Measurements from ENCODE around the gene DTNB.
A peak's percentile ranks its signal among the peaks of the same experiment; 100 is the strongest.

DTNB gene

DNA sequence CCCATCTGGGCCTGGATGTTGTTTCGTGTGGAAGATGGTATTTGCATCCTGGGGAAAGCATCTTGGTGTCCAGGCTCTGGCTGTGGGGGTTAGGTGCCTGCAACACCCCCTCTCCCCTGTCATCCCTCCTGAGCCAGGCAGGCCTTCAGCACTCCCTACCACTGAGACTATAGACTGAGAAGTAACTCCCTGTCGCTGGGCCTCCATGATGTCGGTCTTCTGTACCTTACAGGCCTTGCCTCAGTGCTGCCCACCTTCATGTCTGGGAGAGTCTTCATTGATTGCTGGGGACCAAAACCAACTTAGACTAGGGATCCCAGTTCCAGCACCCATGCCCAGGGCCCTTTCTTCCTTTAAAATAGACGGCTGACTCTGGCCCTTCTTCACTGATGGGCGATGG lies 298.6 kb downstream of the DTNB start:
- H3K27me3 ChIP-seq (ENCODE audit: insufficient read depth, low read depth, severe bottlenecking): no peaks in the 10 kb centered on the region
- no peaks in the 10 kb centered on the region for H3K36me3 ChIP-seq
- H3K9me3 ChIP-seq (ENCODE audit: severe bottlenecking): no peaks in the 10 kb centered on the region
- peak; percentile 6 for DNase-seq
- no peak overlapping the region for H3K4me3 ChIP-seq (ENCODE audit: low read depth, low read length)
- H3K27ac ChIP-seq: no peak overlapping the region
- TF ChIP-seq, protein P1, sequence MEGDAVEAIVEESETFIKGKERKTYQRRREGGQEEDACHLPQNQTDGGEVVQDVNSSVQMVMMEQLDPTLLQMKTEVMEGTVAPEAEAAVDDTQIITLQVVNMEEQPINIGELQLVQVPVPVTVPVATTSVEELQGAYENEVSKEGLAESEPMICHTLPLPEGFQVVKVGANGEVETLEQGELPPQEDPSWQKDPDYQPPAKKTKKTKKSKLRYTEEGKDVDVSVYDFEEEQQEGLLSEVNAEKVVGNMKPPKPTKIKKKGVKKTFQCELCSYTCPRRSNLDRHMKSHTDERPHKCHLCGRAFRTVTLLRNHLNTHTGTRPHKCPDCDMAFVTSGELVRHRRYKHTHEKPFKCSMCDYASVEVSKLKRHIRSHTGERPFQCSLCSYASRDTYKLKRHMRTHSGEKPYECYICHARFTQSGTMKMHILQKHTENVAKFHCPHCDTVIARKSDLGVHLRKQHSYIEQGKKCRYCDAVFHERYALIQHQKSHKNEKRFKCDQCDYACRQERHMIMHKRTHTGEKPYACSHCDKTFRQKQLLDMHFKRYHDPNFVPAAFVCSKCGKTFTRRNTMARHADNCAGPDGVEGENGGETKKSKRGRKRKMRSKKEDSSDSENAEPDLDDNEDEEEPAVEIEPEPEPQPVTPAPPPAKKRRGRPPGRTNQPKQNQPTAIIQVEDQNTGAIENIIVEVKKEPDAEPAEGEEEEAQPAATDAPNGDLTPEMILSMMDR (IDR thresholded peaks at IDR 0.05; ENCODE audit: low read depth, low read length): no peak

- DNase-seq: peak; percentile 2
- no peak overlapping the region for H3K27ac ChIP-seq
Observed at GRCh38 chr2:25374411-25374810, 299.0 kb downstream of the DTNB start.

DNA sequence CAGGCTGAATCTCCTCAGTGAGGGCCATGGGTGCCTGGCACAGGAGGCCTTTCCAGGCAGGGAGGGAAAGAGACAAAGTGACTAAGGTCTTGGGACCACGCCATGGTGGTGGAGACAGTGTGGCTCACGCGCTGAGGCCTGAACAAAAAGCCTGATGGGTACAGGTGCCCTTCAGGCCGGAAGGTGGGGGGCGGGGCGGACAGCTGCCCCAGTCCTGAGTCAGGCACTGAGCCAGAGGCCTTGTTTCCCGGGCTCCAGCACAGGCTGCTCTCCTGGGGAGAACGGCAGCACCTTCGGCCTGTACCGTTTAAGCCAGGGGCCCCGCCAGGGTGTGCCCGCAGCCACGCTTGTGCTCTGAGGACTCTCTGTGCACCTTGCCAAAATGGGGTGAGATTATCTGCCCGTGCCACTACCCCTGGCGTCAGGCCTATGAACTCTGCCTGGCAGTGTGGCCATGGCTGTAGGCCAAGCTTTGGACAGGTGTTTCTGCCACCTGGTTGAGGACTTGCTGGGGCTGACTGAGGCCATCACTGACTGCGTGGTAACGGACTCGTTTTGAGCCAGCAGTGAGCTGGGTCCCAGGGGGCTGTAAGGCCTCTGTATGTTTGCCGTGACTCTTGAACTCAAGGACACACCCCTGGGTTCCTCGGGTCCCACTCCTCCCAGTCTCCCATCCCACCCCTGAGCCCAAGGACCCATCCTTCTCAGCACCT lies 300.0 kb downstream of the DTNB start:
- no peaks in the 10 kb centered on the region for H3K36me3 ChIP-seq

More at GRCh38 chr2:25374411-25374810, 299.0 kb downstream of the DTNB start:
- no peaks in the 10 kb centered on the region for H3K27me3 ChIP-seq (ENCODE audit: insufficient read depth, low read depth, severe bottlenecking)
- H3K9me3 ChIP-seq (ENCODE audit: severe bottlenecking): no peaks in the 10 kb centered on the region
- no peaks in the 10 kb centered on the region for H3K36me3 ChIP-seq
- TF ChIP-seq, protein P1 (IDR thresholded peaks at IDR 0.05; ENCODE audit: low read depth, low read length): no peak
- no peak overlapping the region for H3K4me3 ChIP-seq (ENCODE audit: low read depth, low read length)

DNA sequence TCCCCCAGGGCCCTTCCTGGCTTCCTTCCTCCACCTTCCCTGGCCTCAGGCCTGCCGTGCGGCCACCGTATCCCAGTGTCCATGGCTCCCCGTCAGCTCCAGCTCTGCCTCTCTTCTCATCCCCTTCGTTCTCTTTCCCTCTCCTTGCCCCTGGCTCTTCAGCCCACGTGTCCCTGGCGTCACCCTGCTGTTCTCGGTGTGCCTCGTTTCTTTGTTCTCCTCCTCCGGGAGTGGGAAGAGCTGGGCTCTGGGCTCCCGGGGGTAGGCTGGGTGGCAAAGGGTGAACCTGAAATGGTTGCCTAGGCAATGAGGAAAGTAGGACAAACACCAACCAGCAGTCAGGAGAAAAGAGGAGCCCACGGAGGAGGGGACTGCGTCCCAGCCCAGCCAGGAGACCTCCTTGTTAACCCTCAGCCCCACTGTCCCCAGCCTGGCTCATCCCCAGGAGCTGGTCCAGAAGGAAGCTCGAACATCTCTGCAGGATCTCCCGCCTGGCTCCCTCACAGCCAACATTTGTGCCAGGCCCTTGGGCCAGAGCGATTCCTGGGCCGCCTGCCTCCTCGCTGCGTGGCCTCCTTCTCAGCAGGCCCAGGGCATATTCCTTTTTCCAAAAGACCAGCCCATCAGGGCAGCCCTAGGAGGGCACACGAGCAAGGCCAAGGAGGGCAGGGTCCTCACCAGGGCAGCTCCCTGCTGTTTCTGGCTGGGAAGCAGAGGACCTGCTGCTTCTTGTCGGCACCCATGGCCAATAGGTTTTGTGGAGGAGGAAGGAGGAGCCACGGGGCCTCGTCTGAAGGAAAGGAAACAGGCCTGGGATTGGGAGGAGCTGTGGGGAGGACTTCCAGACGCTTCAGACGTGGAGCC lies 300.7 kb downstream of the DTNB start:
- TF ChIP-seq, protein P1 (IDR thresholded peaks at IDR 0.05; ENCODE audit: low read depth, low read length): no peak
- DNase-seq: peak; percentile 9
- H3K36me3 ChIP-seq: no peaks in the 10 kb centered on the region
- H3K27me3 ChIP-seq (ENCODE audit: insufficient read depth, low read depth, severe bottlenecking): no peaks in the 10 kb centered on the region
- H3K4me3 ChIP-seq (ENCODE audit: low read depth, low read length): no peak overlapping the region
- no peak overlapping the region for H3K27ac ChIP-seq
- H3K9me3 ChIP-seq (ENCODE audit: severe bottlenecking): no peaks in the 10 kb centered on the region

More for the DNA sequence above, 300.0 kb downstream of the DTNB start:
- Histone ChIP-seq H3K9me3 (ENCODE audit: severe bottlenecking) (no peaks in the 10 kb centered on the region), H3K27me3 (ENCODE audit: insufficient read depth, low read depth, severe bottlenecking) (no peaks in the 10 kb centered on the region), H3K27ac (no peak overlapping the region), H3K4me3 (ENCODE audit: low read depth, low read length) (no peak overlapping the region)
- peak; percentile 12 for DNase-seq
- TF ChIP-seq, protein P1 (IDR thresholded peaks at IDR 0.05; ENCODE audit: low read depth, low read length): no peak

DNA sequence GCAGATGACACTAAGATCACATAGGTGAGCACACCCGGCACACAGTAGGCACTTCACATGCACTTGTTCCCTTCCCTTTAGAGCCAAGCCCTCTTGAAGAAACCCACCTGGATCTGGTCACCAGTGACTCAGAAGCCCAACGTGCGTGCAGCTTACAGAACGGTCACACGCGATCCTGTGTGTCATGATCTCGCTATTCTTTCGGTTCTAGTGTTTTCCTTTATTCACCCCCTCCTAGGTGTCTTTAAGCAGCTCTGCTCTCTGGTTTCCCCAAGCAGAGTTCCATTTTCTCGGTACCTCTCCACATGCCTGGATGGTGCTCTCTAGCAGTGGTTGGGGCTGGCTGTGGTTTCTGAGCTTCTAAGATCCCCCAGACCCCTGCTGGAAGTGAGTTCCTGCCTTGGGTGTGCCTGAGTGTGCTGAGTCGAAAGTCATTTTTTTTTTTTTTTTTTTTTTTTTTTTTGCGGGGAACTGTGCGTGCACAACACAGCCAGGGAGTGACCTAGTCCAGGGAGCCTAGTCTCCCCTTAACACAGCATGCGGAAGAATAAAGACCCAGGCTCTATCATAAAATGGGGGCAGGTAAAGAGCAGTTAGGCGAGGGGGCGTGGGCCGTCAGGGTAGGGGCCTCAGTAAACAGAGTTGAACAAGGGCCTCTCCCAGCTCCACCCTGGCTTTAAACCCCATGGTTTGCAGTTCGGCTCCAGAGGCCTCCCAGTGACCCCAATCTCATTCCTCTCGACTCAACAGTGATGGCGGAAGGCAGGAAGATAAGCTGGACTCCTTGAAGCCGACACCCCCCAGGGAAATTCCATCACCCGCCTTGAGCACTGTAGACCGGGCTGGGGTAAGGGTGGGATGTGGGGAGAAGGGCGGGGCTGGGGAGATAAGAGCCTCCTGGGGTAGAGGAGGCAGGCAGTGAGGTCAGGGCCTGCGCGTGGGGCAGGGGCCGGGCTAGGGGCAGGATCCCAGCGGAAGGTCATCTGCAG lies 301.8 kb downstream of the DTNB start:
- Histone ChIP-seq H3K27ac (no peak overlapping the region), H3K4me3 (ENCODE audit: low read depth, low read length) (no peak overlapping the region), H3K27me3 (ENCODE audit: insufficient read depth, low read depth, severe bottlenecking) (no peaks in the 10 kb centered on the region), H3K9me3 (ENCODE audit: severe bottlenecking) (no peaks in the 10 kb centered on the region), H3K36me3 (no peaks in the 10 kb centered on the region)
- peak; percentile 6 for DNase-seq
- TF ChIP-seq, protein P1 (IDR thresholded peaks at IDR 0.05; ENCODE audit: low read depth, low read length): no peak
